GM10266 (cell line): ENCODE measurements around the gene SND1.
A peak's percentile ranks its signal among the peaks of the same experiment; 100 is the strongest.
"Not testable (repeated sequence)": the region's sequence is repeated elsewhere in the genome, so short reads cannot be mapped to it uniquely, and the experiment has no call there.

Experiments used
- DNase-seq: peaks from one replicate; pipeline ENCODE4 v3.0.0; 2012; ENCODE audit errors: extremely low spot score
- CTCF ChIP-seq: IDR thresholded peaks from 2 replicates; pipeline ENCODE4 v1.5.1; 2012; ENCODE audit warnings: mild to moderate bottlenecking, low read depth; ENCODE audit not compliant: control insufficient read depth, insufficient read depth; ENCODE audit errors: missing control alignments

Gene SND1

GRCh38 chr7:128103498-128104107 is 451.6 kb downstream of the SND1 start:
- peak; percentile 62 for DNase-seq
- no peak for TF ChIP-seq CTCF

GRCh38 chr7:128104108-128104742 is 452.2 kb downstream of the SND1 start:
- DNase-seq = peak; percentile 52
- no peak for TF ChIP-seq CTCF

GRCh38 chr7:128105228-128106022 is 453.4 kb downstream of the SND1 start:
- no peak for DNase-seq
- no peak for TF ChIP-seq CTCF

GRCh38 chr7:128106821-128107220 is 454.8 kb downstream of the SND1 start:
- no peak for TF ChIP-seq CTCF
- no peak for DNase-seq

- DNase-seq = not testable (repeated sequence)
Observed at GRCh38 chr7:128107516-128107915, 455.5 kb downstream of the SND1 start.

GRCh38 chr7:128108129-128108528 is 456.1 kb downstream of the SND1 start:
- TF ChIP-seq CTCF = no peak
- no peak for DNase-seq

- peak; percentile 84 for DNase-seq
- TF ChIP-seq CTCF = no peak
Observed at GRCh38 chr7:128108641-128109423, 456.8 kb downstream of the SND1 start.

GRCh38 chr7:128109424-128109969 is 457.5 kb downstream of the SND1 start:
- DNase-seq = not testable (repeated sequence)
